PC-3 (cell line): ENCODE measurements around the gene EMD. TPM values are rescaled to one million over a fixed set of nuclear protein-coding genes. Genes with fewer than 3 reads are reported as not detected.
A peak's percentile ranks its signal among the peaks of the same experiment; 100 is the strongest.

Experiments used
- ATAC-seq: fragments of 200-7000 bp; cut with Tn5 transposase; 2 replicates; pipeline ENCODE4 v1.9.1; 2020; ENCODE audit warnings: mild to moderate bottlenecking, moderate library complexity
- BruUV-seq: library from RNA; stranded (reverse); fragments of 400-500 nt; replicated peaks from 2 replicates; lab custom pipeline; 2021; lab: Mats Ljungman, UMichigan
- CTCF ChIA-PET: fragments of 300-600 bp; sonication (Branson Sonifier 250); formaldehyde crosslinking; loops from one replicate; lab custom pipeline; 2022; ENCODE audit warnings: antibody characterized with exemption; lab: Charles Lee
- POLR2A ChIA-PET: fragments of 300-600 bp; sonication (Branson Sonifier 250); formaldehyde crosslinking; loops from one replicate; lab custom pipeline; 2022; ENCODE audit warnings: antibody characterized with exemption; ENCODE audit not compliant: unreplicated experiment; lab: Charles Lee
- DNase-seq: peaks from one replicate; pipeline ENCODE4 v3.0.0-alpha.2; 2015
- H2AFZ ChIP-seq: fragments of 300-600 bp; sonication (generic); 2 replicates; pipeline ENCODE4 v1.6.0; 2016; ENCODE audit warnings: antibody characterized with exemption, low read length
- H3F3A ChIP-seq: fragments of 300-600 bp; sonication (generic); one replicate; pipeline ENCODE4 v1.6.0; 2017; ENCODE audit warnings: antibody characterized with exemption, low read length, control low read depth, mild to moderate bottlenecking; ENCODE audit not compliant: unreplicated experiment
- H3K27ac ChIP-seq: fragments of 300-600 bp; sonication (generic); 2 replicates; pipeline ENCODE4 v1.5.1; 2016; ENCODE audit warnings: mild to moderate bottlenecking, low read length
- H3K27me3 ChIP-seq: fragments of 300-600 bp; sonication (generic); 2 replicates; pipeline ENCODE4 v1.6.1; 2016; ENCODE audit warnings: low read length, mixed read lengths
- H3K36me3 ChIP-seq: fragments of 300-600 bp; sonication (generic); 2 replicates; pipeline ENCODE4 v1.6.1; 2016; ENCODE audit warnings: low read depth, mixed run types, low read length, mixed read lengths
- H3K4me1 ChIP-seq: fragments of 300-600 bp; sonication (generic); 2 replicates; pipeline ENCODE4 v1.5.1; 2016; ENCODE audit warnings: low read length; ENCODE audit not compliant: insufficient read depth
- H3K4me2 ChIP-seq: fragments of 300-600 bp; sonication (generic); 2 replicates; pipeline ENCODE4 v1.6.0; 2016; ENCODE audit warnings: low read length
- H3K4me3 ChIP-seq: fragments of 300-600 bp; sonication (generic); 2 replicates; pipeline ENCODE4 v1.5.1; 2016; ENCODE audit warnings: mild to moderate bottlenecking, low read length, mixed read lengths
- H3K79me2 ChIP-seq: fragments of 300-600 bp; sonication (generic); 2 replicates; pipeline ENCODE4 v1.6.1; 2017; ENCODE audit warnings: low read length, mixed read lengths
- H3K9ac ChIP-seq: fragments of 300-600 bp; sonication (generic); 2 replicates; pipeline ENCODE4 v1.6.0; 2016; ENCODE audit warnings: mild to moderate bottlenecking, low read length
- H3K9me2 ChIP-seq: fragments of 300-600 bp; sonication (generic); replicated peaks from 2 replicates; pipeline ENCODE4 v1.6.1; 2016; ENCODE audit warnings: mixed run types, low read length, mixed read lengths
- H3K9me3 ChIP-seq: fragments of 300-600 bp; sonication (generic); 2 replicates; pipeline ENCODE4 v1.6.1; 2016; ENCODE audit warnings: low read length, mixed read lengths
- H4K20me1 ChIP-seq: fragments of 300-600 bp; sonication (generic); 2 replicates; pipeline ENCODE4 v1.6.1; 2016; ENCODE audit warnings: low read length, mixed read lengths
- CTCF ChIP-seq: fragments of 300-600 bp; sonication (generic); conservative IDR thresholded peaks from 2 replicates; pipeline ENCODE4 v1.5.1; 2017; ENCODE audit warnings: antibody characterized with exemption, low read depth, mild to moderate bottlenecking, low read length
- EZH2 ChIP-seq: fragments of 300-600 bp; sonication (generic); IDR thresholded peaks from one replicate; pipeline ENCODE4 v1.6.1; 2017; ENCODE audit warnings: antibody characterized with exemption, mild to moderate bottlenecking, low read length; ENCODE audit not compliant: unreplicated experiment
- EZH2phosphoT487 ChIP-seq: fragments of 300-600 bp; sonication (generic); IDR thresholded peaks from 2 replicates; pipeline ENCODE4 v1.6.1; 2018; ENCODE audit warnings: mild to moderate bottlenecking, antibody characterized with exemption, low read length, borderline replicate concordance
- intact Hi-C: fragments of 100-400 bp; cut with micrococcal nuclease; formaldehyde crosslinking; loops from 2 replicates; pipeline ENCODE4 v1.9.0; 2023
- total RNA-seq: library from RNA; depleted of rRNA; stranded (reverse); fragments of >200 nt; gene quantifications from 2 replicates; pipeline ENCODE4 v1.2.3, GENCODE V29; 2014

EMD gene
- total RNA-seq, 1 experiment from 2014 or later, result 46.8 TPM

GRCh38 chrX:154403858-154404257 lies 24.8 kb downstream of the EMD start:
- POLR2A ChIA-PET, result no interaction called here
- intact Hi-C loops, result no loop called here

DNA sequence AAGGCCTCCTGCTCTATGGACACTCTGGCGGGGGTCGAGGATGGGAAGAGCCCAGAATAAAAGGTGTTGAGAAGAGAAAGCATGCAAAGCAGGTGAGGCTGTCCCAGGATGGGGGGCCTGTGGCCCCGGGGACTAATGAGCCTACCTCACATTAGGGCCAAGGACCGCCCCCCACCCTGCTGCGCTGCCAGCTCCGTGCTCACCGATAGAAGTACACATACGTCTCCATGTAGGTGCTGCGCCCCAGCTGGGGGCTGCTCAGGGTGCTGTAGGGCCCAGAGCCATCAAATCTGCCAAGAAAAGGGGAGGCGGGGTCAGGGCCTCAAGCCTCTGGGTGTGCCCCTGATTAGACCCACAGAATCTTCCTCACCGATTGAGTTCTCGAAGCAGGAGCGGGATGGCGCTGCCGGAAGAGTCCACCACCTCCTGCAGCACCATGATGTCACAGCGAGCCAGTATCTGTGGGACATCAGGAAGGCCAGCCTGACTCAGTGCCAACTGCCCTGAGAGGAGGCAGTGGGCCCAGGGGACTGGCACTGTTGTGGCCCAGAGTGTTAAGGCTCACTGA lies 25.6 kb downstream of the EMD start:
- POLR2A ChIA-PET, result no interaction called here
- H3K36me3 ChIP-seq, result peaks cover 11% of the 10 kb centered on the region
- no peak overlapping the region for H3K27ac ChIP-seq
- peaks cover 18% of the 10 kb centered on the region for H3F3A ChIP-seq
- BruUV-seq, result no TSS peak
- no peak overlapping the region for H3K4me2 ChIP-seq
- TF ChIP-seq EZH2phosphoT487 (no peak), EZH2 (no peak), CTCF (no peak)
- no peaks in the 10 kb centered on the region for H3K9me2 ChIP-seq
- DNase-seq, result no peak
- peaks cover 19% of the 10 kb centered on the region for H3K79me2 ChIP-seq
- no peak overlapping the region for H2AFZ ChIP-seq
- no peak overlapping the region for H3K9ac ChIP-seq
- no peaks in the 10 kb centered on the region for H3K27me3 ChIP-seq
- peaks cover 10% of the 10 kb centered on the region for H4K20me1 ChIP-seq
- H3K4me1 ChIP-seq, result peaks cover 17% of the 10 kb centered on the region
- H3K9me3 ChIP-seq, result no peaks in the 10 kb centered on the region
- ATAC-seq, result no peak
- intact Hi-C loops, result no loop called here
- H3K4me3 ChIP-seq, result no peak overlapping the region
- CTCF ChIA-PET, result no interaction called here

More at GRCh38 chrX:154403858-154404257, 24.8 kb downstream of the EMD start:
- no peak overlapping the region for H3K27ac ChIP-seq
- no peaks in the 10 kb centered on the region for H3K27me3 ChIP-seq
- peaks cover 22% of the 10 kb centered on the region for H3F3A ChIP-seq
- no peak overlapping the region for H2AFZ ChIP-seq
- peaks cover 19% of the 10 kb centered on the region for H3K36me3 ChIP-seq
- ATAC-seq (no peak), DNase-seq (no peak)
- peaks cover 18% of the 10 kb centered on the region for H4K20me1 ChIP-seq
- no peak overlapping the region for H3K9ac ChIP-seq
- no peaks in the 10 kb centered on the region for H3K9me2 ChIP-seq
- peaks cover 15% of the 10 kb centered on the region; the same call in 1 of the 2 replicates for H3K4me1 ChIP-seq
- CTCF ChIA-PET, result no interaction called here
- H3K4me3 ChIP-seq, result no peak overlapping the region
- peaks cover 23% of the 10 kb centered on the region for H3K79me2 ChIP-seq
- TF ChIP-seq EZH2phosphoT487 (no peak), CTCF (no peak), EZH2 (no peak)
- H3K9me3 ChIP-seq, result no peaks in the 10 kb centered on the region
- no TSS peak for BruUV-seq
- H3K4me2 ChIP-seq, result no peak overlapping the region

GRCh38 chrX:154408659-154409221 lies 29.6 kb downstream of the EMD start:
- Histone ChIP-seq H4K20me1 (no peaks in the 10 kb centered on the region), H3K27me3 (no peaks in the 10 kb centered on the region), H3K4me2 (peak overlapping the region; percentile 96), H3K9me3 (no peaks in the 10 kb centered on the region), H3K79me2 (peaks cover 24% of the 10 kb centered on the region), H2AFZ (peak overlapping the region; percentile 50), H3K9ac (peak overlapping the region; percentile 79), H3F3A (no peaks in the 10 kb centered on the region), H3K27ac (peak overlapping the region; percentile 62), H3K4me3 (peak overlapping the region; percentile 75), H3K36me3 (no peaks in the 10 kb centered on the region), H3K4me1 (peaks cover 26% of the 10 kb centered on the region), H3K9me2 (no peaks in the 10 kb centered on the region)
- POLR2A ChIA-PET, result interaction anchor here (0.6 kb wide), 1 partner anchor 85 kb away, joined by 4 read pairs; no protein-coding TSS in a partner anchor
- CTCF ChIA-PET, result no interaction called here
- no peak for TF ChIP-seq EZH2
- no peak for TF ChIP-seq CTCF
- no peak for TF ChIP-seq EZH2phosphoT487
- intact Hi-C loops, result no loop called here
- no peak for ATAC-seq
- BruUV-seq, result TSS peak; percentile 38
- DNase-seq, result no peak
